ENCODE results near the gene INPP5K.

INPP5K gene

DNA sequence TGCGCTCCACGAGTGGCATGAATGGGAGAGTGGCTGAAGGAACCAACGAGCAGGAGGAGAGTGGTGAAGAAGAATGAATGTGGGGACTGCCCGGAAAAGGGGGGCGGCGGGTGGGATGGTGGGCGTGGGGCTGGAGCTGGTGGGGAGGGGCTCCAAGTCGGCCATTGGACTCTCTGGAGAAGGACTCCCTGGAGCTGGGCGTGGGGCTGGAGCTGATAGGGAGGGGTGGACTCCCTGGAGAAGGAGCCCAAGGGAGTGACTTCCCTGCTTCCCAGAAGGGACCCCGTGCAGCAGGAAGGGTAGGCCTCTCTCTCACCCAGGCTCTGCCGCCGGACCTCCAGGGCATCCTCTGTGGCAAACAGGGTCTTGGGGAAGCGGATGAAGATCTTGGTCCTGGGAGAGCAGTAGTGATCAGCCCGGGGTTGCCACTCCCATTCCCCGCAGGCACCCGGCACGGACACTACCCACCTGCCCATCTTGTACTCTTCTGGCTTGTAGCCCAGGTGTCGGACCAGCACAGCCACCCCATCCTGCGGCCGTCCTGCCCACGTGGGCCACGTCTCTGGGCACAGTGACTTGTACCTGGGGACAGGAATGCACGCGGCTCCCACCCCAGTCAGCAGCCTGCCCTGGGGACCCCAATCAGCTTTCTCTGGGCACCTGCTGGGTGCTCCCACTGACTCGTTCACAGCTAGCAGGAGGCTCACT, 45.5 kb downstream of the INPP5K start:
- TF ChIP-seq, protein P1, sequence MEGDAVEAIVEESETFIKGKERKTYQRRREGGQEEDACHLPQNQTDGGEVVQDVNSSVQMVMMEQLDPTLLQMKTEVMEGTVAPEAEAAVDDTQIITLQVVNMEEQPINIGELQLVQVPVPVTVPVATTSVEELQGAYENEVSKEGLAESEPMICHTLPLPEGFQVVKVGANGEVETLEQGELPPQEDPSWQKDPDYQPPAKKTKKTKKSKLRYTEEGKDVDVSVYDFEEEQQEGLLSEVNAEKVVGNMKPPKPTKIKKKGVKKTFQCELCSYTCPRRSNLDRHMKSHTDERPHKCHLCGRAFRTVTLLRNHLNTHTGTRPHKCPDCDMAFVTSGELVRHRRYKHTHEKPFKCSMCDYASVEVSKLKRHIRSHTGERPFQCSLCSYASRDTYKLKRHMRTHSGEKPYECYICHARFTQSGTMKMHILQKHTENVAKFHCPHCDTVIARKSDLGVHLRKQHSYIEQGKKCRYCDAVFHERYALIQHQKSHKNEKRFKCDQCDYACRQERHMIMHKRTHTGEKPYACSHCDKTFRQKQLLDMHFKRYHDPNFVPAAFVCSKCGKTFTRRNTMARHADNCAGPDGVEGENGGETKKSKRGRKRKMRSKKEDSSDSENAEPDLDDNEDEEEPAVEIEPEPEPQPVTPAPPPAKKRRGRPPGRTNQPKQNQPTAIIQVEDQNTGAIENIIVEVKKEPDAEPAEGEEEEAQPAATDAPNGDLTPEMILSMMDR (IDR thresholded peaks at IDR 0.05; ENCODE audit: low read depth, low read length, missing control alignments), result no peak
- no peak for DNase-seq (ENCODE audit: low read depth)
- no peak overlapping the region for H3K4me3 ChIP-seq (ENCODE audit: low read depth, low read length)

- DNase-seq (ENCODE audit: low read depth), result no peak
- TF ChIP-seq, protein P1 (IDR thresholded peaks at IDR 0.05; ENCODE audit: low read depth, low read length, missing control alignments), result no peak
- no peak overlapping the region for H3K4me3 ChIP-seq (ENCODE audit: low read depth, low read length)
Measured at GRCh38 chr17:1470071-1470754, 46.2 kb downstream of the INPP5K start.

DNA sequence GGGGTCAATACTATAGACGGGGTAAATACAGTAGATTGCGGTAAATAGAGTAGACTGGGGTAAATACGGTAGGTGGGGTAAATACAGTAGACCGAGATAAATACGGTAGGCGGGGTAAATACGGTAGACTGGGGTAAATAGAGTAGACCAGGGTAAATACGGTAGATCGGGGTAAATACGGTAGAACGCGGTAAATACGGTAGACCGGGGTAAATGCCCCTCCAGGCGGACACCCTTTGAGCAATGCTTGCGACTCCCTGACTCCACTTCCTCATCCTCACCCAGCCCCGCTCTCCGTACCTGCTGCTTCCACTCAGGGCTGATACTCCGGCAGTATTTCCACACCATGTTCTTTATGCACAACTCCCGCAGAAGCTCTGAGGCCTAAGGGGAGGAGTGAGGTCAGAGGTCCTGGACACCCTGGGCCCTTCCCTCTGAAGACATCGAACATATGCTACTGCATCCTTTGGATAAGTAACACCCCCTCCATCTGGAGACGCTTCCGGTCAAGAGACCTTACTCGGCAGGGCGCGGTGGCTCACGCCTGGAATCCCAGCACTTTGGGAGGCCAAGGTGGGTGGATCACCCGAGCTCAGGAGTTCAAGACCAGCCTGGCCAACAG, 47.1 kb downstream of the INPP5K start:
- TF ChIP-seq, protein P1 (IDR thresholded peaks at IDR 0.05; ENCODE audit: low read depth, low read length, missing control alignments), result no peak
- DNase-seq (ENCODE audit: low read depth), result no peak
- no peak overlapping the region for H3K4me3 ChIP-seq (ENCODE audit: low read depth, low read length)

DNA sequence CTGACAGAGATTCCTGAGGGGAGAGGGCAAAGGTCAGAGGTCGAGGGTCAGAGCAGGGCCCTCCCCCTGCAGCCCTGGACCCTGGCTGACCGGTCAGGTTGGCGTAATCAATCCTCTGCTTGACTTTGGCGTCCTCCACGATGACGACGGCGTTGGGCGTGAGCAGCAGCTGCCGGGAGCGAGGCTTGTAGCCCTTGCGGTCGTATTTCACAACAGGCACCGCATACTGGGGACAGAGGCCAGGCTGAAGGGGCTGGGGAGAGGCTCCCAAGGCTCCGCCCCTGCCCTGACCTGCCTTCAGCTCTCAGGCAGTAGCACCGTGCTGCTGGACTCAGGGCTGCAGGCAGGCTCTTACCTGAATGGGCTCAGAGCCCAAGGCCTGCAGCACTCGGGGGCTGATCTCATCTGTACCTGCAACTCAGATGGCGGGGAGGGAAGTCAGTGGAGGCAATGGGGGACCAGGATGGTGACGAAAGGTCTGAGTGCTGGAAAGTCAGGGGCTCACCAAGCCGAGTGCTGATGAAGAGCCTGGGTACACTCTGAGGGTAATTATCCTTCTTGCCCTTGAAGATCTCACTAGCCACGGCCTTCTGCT, 48.4 kb downstream of the INPP5K start:
- TF ChIP-seq, protein P1 (IDR thresholded peaks at IDR 0.05; ENCODE audit: low read depth, low read length, missing control alignments), result no peak
- no peak overlapping the region for H3K4me3 ChIP-seq (ENCODE audit: low read depth, low read length)
- no peak for DNase-seq (ENCODE audit: low read depth)

GRCh38 chr17:1467258-1467657, 49.2 kb downstream of the INPP5K start:
- TF ChIP-seq, protein P1 (IDR thresholded peaks at IDR 0.05; ENCODE audit: low read depth, low read length, missing control alignments), result no peak
- no peak for DNase-seq (ENCODE audit: low read depth)
- H3K4me3 ChIP-seq (ENCODE audit: low read depth, low read length), result no peak overlapping the region

GRCh38 chr17:1464186-1464585, 52.2 kb downstream of the INPP5K start:
- no peak for DNase-seq (ENCODE audit: low read depth)
- H3K4me3 ChIP-seq (ENCODE audit: low read depth, low read length), result no peak overlapping the region
- TF ChIP-seq, protein P1 (IDR thresholded peaks at IDR 0.05; ENCODE audit: low read depth, low read length, missing control alignments), result no peak
